ENCODE data around the gene NFS1.

The NFS1 gene

DNA sequence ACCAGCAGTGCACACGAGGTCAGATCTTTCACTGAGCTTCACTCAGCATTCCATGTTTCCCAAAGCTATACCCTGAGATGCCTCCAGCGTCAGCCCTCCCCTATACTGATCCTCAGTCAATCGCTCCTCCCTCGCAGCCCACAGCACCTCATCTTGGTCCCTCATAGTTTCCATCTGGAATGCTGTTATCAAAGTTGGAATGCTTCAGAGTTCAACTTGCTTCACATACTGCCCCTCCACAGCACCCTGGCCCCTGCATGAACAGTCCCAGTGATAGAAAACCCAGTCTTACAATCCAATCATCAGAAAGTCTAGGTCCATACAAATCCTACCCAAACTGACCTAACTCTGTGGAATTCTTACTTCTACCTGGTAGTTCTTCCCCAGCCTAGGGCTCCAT lies 63.5 kb downstream of the NFS1 start:
- DNase-seq, result no peak

GRCh38 chr20:35632539-35633115 lies 66.5 kb downstream of the NFS1 start:
- DNase-seq, result no peak

GRCh38 chr20:35630636-35631035 lies 68.5 kb downstream of the NFS1 start:
- no peak for DNase-seq

- DNase-seq, result no peak
Measured at GRCh38 chr20:35629427-35630145, 69.6 kb downstream of the NFS1 start.

DNA sequence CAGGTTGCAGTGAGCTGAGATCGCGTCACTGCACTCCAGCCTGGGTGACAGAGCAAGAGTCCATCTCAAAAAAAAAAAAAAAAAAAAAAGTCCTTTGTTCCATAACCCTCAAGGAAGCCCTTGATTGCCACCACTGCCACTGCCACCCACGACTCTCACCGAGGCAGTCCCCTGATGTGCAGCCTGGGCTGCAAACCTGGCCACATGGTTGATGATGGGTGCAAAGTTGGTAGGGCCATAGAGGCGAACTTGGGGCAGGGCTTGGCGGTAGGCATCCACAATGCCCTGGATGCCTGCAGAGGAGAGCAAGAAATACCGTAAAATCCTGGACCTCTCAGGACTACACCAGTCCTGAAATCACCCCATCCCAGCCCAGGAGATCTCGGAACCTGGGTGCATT lies 72.0 kb downstream of the NFS1 start:
- no peak for DNase-seq

DNA sequence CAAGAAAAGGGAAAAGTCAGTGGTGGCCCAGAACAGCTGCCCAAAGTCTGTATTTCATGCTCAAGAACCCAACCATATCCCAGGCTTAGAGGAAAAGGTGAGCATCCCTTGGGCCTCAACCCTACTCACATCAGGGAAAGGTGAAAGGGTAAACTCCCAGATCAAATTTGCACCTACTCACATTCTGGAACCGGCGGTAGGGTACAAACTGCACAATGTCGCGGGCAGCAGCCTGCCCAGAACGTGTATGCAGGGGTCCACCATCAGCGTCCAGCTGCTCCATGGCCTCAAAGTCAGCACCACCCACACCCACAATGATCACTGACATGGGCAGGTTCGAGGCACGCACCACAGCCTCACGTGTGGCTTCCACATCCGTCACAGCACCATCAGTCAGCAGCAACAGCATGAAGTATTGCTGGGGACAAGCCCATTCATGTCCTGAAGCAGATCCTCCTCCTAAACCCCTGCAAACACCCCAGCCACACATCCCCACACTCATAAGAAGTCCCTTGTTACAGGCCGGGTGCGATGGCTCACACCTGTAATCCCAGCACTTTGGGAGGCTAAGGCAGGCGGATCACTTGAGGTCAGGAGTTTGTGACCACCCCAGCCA lies 72.7 kb downstream of the NFS1 start:
- DNase-seq, result no peak

- DNase-seq, result no peak
Measured at GRCh38 chr20:35625584-35626385, 73.4 kb downstream of the NFS1 start.

- DNase-seq, result no peak
Measured at GRCh38 chr20:35621560-35621946, 77.6 kb downstream of the NFS1 start.

GRCh38 chr20:35620818-35621559 lies 78.2 kb downstream of the NFS1 start:
- DNase-seq, result no peak

- DNase-seq, result peak; percentile 74
Measured at GRCh38 chr20:35619196-35620095, 79.7 kb downstream of the NFS1 start.

- peak; percentile 10 for DNase-seq
Measured at GRCh38 chr20:35618263-35619131, 80.7 kb downstream of the NFS1 start.
